OCI-LY1 (cell line): ENCODE data around the gene SPRY4.

Experiments
- CTCF ChIP-seq: fragments of 200-600 bp; sonication (generic), shearing (Covaris generic); IDR thresholded peaks from 2 replicates; pipeline ENCODE4 v1.5.1; 2017; ENCODE audit warnings: mild to moderate bottlenecking, antibody characterized with exemption, low read length, moderate library complexity, mixed read lengths
- EZH2 ChIP-seq: fragments of 200-600 bp; sonication (generic), shearing (Covaris generic); IDR thresholded peaks from 2 replicates; pipeline ENCODE4 v1.8.0; 2017; ENCODE audit warnings: borderline replicate concordance, mixed run types, mild to moderate bottlenecking, antibody characterized with exemption, low read length, moderate library complexity, mixed read lengths

- TF ChIP-seq CTCF = no peak
- no peak for TF ChIP-seq EZH2
Measured at GRCh38 chr5:142342128-142342981, 17.5 kb upstream of the SPRY4 start.
